Natural killer cell (primary cell): ENCODE results near the gene CLPTM1L. TPM values are rescaled to one million over a fixed set of nuclear protein-coding genes. Genes with fewer than 3 reads are reported as not detected.
A peak's percentile ranks its signal among the peaks of the same experiment; 100 is the strongest.

Experiments
- ATAC-seq, 3 donors: fragments of 150-1000 bp in 2 of 3; fragments of 200-7000 bp in 1 of 3; cut with Tn5 transposase; 1 replicate in 1 of 3; 2 replicates in 2 of 3; pipeline ENCODE4 v1.10.0; 2021; ENCODE audit warnings: mild to moderate bottlenecking in 2 of 3, moderate library complexity in 2 of 3
- DNase-seq, 2 donors: peaks; one replicate each; pipeline versions ENCODE4 v3.0.0 to v3.0.0-alpha.2; 2013 to 2021; ENCODE audit warnings: mixed read lengths in 1 of 2
- H3K27ac ChIP-seq: one replicate; pipeline ENCODE4 v1.5.1; 2013; ENCODE audit warnings: mild to moderate bottlenecking, low read length
- H3K27me3 ChIP-seq: one replicate; pipeline ENCODE4 v1.6.1; 2013; ENCODE audit warnings: low read length; ENCODE audit not compliant: control insufficient read depth, insufficient read depth
- H3K36me3 ChIP-seq: one replicate; pipeline ENCODE4 v1.6.1; 2013; ENCODE audit warnings: low read length; ENCODE audit not compliant: control insufficient read depth, insufficient read depth
- H3K4me1 ChIP-seq: one replicate; pipeline ENCODE4 v1.6.1; 2013; ENCODE audit warnings: low read length; ENCODE audit not compliant: control insufficient read depth, insufficient read depth
- H3K4me3 ChIP-seq: one replicate; pipeline ENCODE4 v1.5.1; 2013; ENCODE audit warnings: low read length
- H3K9me3 ChIP-seq: one replicate; pipeline ENCODE4 v1.6.1; 2013; ENCODE audit warnings: low read length; ENCODE audit not compliant: control insufficient read depth, insufficient read depth
- H3K27ac Mint-ChIP-seq, 2 donors: one replicate each; pipeline ENCODE4 v1.8.0; 2022; ENCODE audit warnings: mild to moderate bottlenecking in 2 of 2, mixed read lengths in 2 of 2, moderate library complexity in 1 of 2
- H3K27me3 Mint-ChIP-seq, 2 donors: one replicate each; pipeline ENCODE4 v1.8.0; 2022; ENCODE audit warnings: low read depth in 2 of 2, mixed read lengths in 2 of 2
- H3K36me3 Mint-ChIP-seq: one replicate; pipeline ENCODE4 v1.8.0; 2022; ENCODE audit warnings: mixed read lengths
- H3K4me1 Mint-ChIP-seq, 2 donors: one replicate each; pipeline ENCODE4 v1.8.0; 2022; ENCODE audit warnings: mixed read lengths in 2 of 2
- H3K4me3 Mint-ChIP-seq: one replicate; pipeline ENCODE4 v1.8.0; 2022; ENCODE audit warnings: mild to moderate bottlenecking, moderate library complexity, mixed read lengths
- H3K9me3 Mint-ChIP-seq, 2 donors: one replicate each; pipeline ENCODE4 v1.8.0; 2022; ENCODE audit warnings: mixed read lengths in 2 of 2
- CTCF ChIP-seq: fragments of 200-600 bp; IDR thresholded peaks from one replicate; pipeline ENCODE4 v1.8.0; 2022; ENCODE audit warnings: antibody characterized with exemption
- WGBS: methylation state at CpG from one replicate; pipeline ENCODE4 v1.1.7; 2013; ENCODE audit warnings: missing lambda C conversion rate; ENCODE audit not compliant: insufficient coverage; 5-methylcytosine and 5-hydroxymethylcytosine counted together
- intact Hi-C: fragments of 100-400 bp; cut with micrococcal nuclease; formaldehyde crosslinking; loops from one replicate; pipeline ENCODE4 v1.14.2; 2022
- total RNA-seq, 4 donors: library from RNA; stranded (reverse); fragments of 120-200 nt in 1 of 4; gene quantifications; one replicate each; pipeline versions ENCODE4 v1.2.3 to v1.2.4, GENCODE V29; 2013 to 2022

The CLPTM1L gene
- total RNA-seq, 3 donors from 2014 or later (not counting 1 experiment from before 2014, with no cell fraction given): 67.1 to 105 (median 97.5) TPM

GRCh38 chr5:1295650-1296037 is 49.3 kb downstream of the CLPTM1L start:
- Mint-ChIP-seq H3K4me3 (no peak overlapping the region), H3K4me1 (no peaks in the 10 kb centered on the region), H3K27me3 (peaks cover 22 to 23% of the 10 kb centered on the region in 2 donors), H3K27ac (no peak overlapping the region), H3K9me3 (no peaks in the 10 kb centered on the region), H3K36me3 (no peaks in the 10 kb centered on the region)
- no peaks in the 10 kb centered on the region for H3K36me3 ChIP-seq
- ATAC-seq (no peak), DNase-seq (peak in 1 of 2 donors; percentile 11)
- H3K27ac ChIP-seq: no peak overlapping the region
- no peaks in the 10 kb centered on the region for H3K9me3 ChIP-seq
- H3K4me3 ChIP-seq: no peak overlapping the region
- WGBS: 63% methylated on average over 22 of the region's 22 CpGs
- peaks cover 4% of the 10 kb centered on the region for H3K27me3 ChIP-seq
- H3K4me1 ChIP-seq: peaks cover 3% of the 10 kb centered on the region
- intact Hi-C loops: no loop called here
- no peak for TF ChIP-seq CTCF

- H3K27me3 Mint-ChIP-seq: peaks cover 22 to 23% of the 10 kb centered on the region in 2 donors
- 5% methylated on average over 102 of the region's 102 CpGs for WGBS
- ATAC-seq (peak in 1 of 3 donors; percentile 41), DNase-seq (peak; percentile 11 to 77)
- H3K27ac ChIP-seq: no peak within 1 kb of the TSS
- peaks cover 3% of the 10 kb centered on the region for H3K4me1 ChIP-seq
- no peak within 1 kb of the TSS for H3K4me3 Mint-ChIP-seq
- no peak within 1 kb of the TSS for H3K27ac Mint-ChIP-seq
- H3K9me3 ChIP-seq: no peaks in the 10 kb centered on the region
- no peak for TF ChIP-seq CTCF
- no peak within 1 kb of the TSS for H3K4me3 ChIP-seq
- intact Hi-C loops: no loop called here
- no peaks in the 10 kb centered on the region for H3K36me3 Mint-ChIP-seq
- H3K36me3 ChIP-seq: no peaks in the 10 kb centered on the region
- peaks cover 4% of the 10 kb centered on the region for H3K27me3 ChIP-seq
- H3K9me3 Mint-ChIP-seq: no peaks in the 10 kb centered on the region
- no peaks in the 10 kb centered on the region for H3K4me1 Mint-ChIP-seq
Measured at GRCh38 chr5:1294835-1295649, 49.9 kb downstream of the CLPTM1L start, which contains the start of gene TERT. Gene TERT (minus strand): TSS chr5:1295068. CDS start chr5:1294989, 79 bp downstream.

GRCh38 chr5:1294206-1294834 is 50.6 kb downstream of the CLPTM1L start:
- intact Hi-C loops: no loop called here
- peaks cover 21 to 23% of the 10 kb centered on the region in 2 donors for H3K27me3 Mint-ChIP-seq
- DNase-seq (peak in 1 of 2 donors; percentile 13), ATAC-seq (no peak)
- Histone ChIP-seq H3K36me3 (no peaks in the 10 kb centered on the region), H3K4me3 (no peak overlapping the region), H3K27ac (no peak overlapping the region), H3K4me1 (peaks cover 3% of the 10 kb centered on the region), H3K27me3 (peaks cover 4% of the 10 kb centered on the region), H3K9me3 (no peaks in the 10 kb centered on the region)
- no peaks in the 10 kb centered on the region for H3K36me3 Mint-ChIP-seq
- no peak overlapping the region for H3K4me3 Mint-ChIP-seq
- no peaks in the 10 kb centered on the region for H3K4me1 Mint-ChIP-seq
- H3K27ac Mint-ChIP-seq: no peak overlapping the region
- WGBS: 31% methylated on average over 69 of the region's 69 CpGs
- no peak for TF ChIP-seq CTCF
- no peaks in the 10 kb centered on the region for H3K9me3 Mint-ChIP-seq
